Neural progenitor cell (in vitro differentiated cells): ENCODE results near the gene ZBED4. TPM values are rescaled to one million over a fixed set of nuclear protein-coding genes. Genes with fewer than 3 reads are reported as not detected.

Source experiments
- DNase-seq: peaks from one replicate; pipeline ENCODE4 v3.0.0-alpha.2; 2016; ENCODE audit warnings: low spot score
- H2AFZ ChIP-seq: fragments of 200-600 bp; sonication (generic); replicated peaks from 2 replicates; pipeline ENCODE4 v1.6.1; 2016; ENCODE audit warnings: antibody characterized with exemption
- H3F3A ChIP-seq: fragments of 200-600 bp; sonication (generic); 2 replicates; pipeline ENCODE4 v1.6.1; 2016; ENCODE audit warnings: antibody characterized with exemption, low read depth
- H3K27ac ChIP-seq: fragments of 200-600 bp; sonication (generic); 2 replicates; pipeline ENCODE4 v1.5.1; 2016; ENCODE audit warnings: mild to moderate bottlenecking
- H3K27me3 ChIP-seq: fragments of 200-600 bp; sonication (generic); 2 replicates; pipeline ENCODE4 v1.6.1; 2016; ENCODE audit warnings: mild to moderate bottlenecking, moderate library complexity
- H3K36me3 ChIP-seq: fragments of 200-600 bp; sonication (generic); 2 replicates; pipeline ENCODE4 v1.5.1; 2016
- H3K4me1 ChIP-seq: fragments of 200-600 bp; sonication (generic); 2 replicates; pipeline ENCODE4 v1.6.1; 2016; ENCODE audit warnings: mixed run types
- H3K4me2 ChIP-seq: fragments of 200-600 bp; sonication (generic); 2 replicates; pipeline ENCODE4 v1.6.1; 2016
- H3K4me3 ChIP-seq: fragments of 200-600 bp; sonication (generic); 2 replicates; pipeline ENCODE4 v1.5.1; 2016
- H3K79me2 ChIP-seq: fragments of 200-600 bp; sonication (generic); 2 replicates; pipeline ENCODE4 v1.6.1; 2016; ENCODE audit warnings: low read depth
- H3K9ac ChIP-seq: fragments of 200-600 bp; sonication (generic); 2 replicates; pipeline ENCODE4 v1.6.1; 2016
- H3K9me3 ChIP-seq: fragments of 200-600 bp; sonication (generic); 2 replicates; pipeline ENCODE4 v1.5.1; 2016; ENCODE audit warnings: low read depth
- H4K20me1 ChIP-seq: fragments of 200-600 bp; sonication (generic); 2 replicates; pipeline ENCODE4 v1.6.1; 2016; ENCODE audit warnings: low read depth
- H3K27ac Mint-ChIP-seq: 3 replicates; pipeline ENCODE4 v1.8.0; 2021; ENCODE audit warnings: mixed read lengths
- H3K27me3 Mint-ChIP-seq: 2 replicates; pipeline ENCODE4 v1.8.0; 2022; ENCODE audit warnings: low read depth, mild to moderate bottlenecking, inconsistent platforms, moderate library complexity, mixed read lengths; ENCODE audit not compliant: insufficient read depth
- H3K36me3 Mint-ChIP-seq: 3 replicates; pipeline ENCODE4 v1.8.0; 2021; ENCODE audit warnings: mixed read lengths
- H3K4me1 Mint-ChIP-seq: 3 replicates; pipeline ENCODE4 v1.8.0; 2021; ENCODE audit warnings: mixed read lengths
- H3K4me3 Mint-ChIP-seq: 3 replicates; pipeline ENCODE4 v1.8.0; 2021; ENCODE audit warnings: mild to moderate bottlenecking, moderate library complexity, mixed read lengths
- H3K9me3 Mint-ChIP-seq: 3 replicates; pipeline ENCODE4 v1.8.0; 2020; ENCODE audit warnings: mixed read lengths
- EZH2 ChIP-seq: fragments of 200-600 bp; sonication (generic); IDR thresholded peaks from 2 replicates; pipeline ENCODE4 v1.6.1; 2017; ENCODE audit warnings: antibody characterized with exemption, mild to moderate bottlenecking, moderate library complexity
- EZH2phosphoT487 ChIP-seq: fragments of 200-600 bp; sonication (generic); IDR thresholded peaks from 2 replicates; pipeline ENCODE4 v1.6.1; 2017; ENCODE audit warnings: antibody characterized with exemption
- total RNA-seq: library from RNA; depleted of rRNA; stranded (reverse); fragments of >200 nt; gene quantifications from 2 replicates; pipeline ENCODE4 v1.2.3, GENCODE V29; 2015; ENCODE audit warnings: low replicate concordance
- TF ChIP-seq, protein P1 (sequence below): fragments of 200-600 bp; sonication (generic); IDR thresholded peaks from 2 replicates; pipeline ENCODE4 v1.5.1; 2017; ENCODE audit warnings: antibody characterized with exemption, mild to moderate bottlenecking

ZBED4 gene
- total RNA-seq, 1 donor from 2014 or later = 23.1 TPM

DNA sequence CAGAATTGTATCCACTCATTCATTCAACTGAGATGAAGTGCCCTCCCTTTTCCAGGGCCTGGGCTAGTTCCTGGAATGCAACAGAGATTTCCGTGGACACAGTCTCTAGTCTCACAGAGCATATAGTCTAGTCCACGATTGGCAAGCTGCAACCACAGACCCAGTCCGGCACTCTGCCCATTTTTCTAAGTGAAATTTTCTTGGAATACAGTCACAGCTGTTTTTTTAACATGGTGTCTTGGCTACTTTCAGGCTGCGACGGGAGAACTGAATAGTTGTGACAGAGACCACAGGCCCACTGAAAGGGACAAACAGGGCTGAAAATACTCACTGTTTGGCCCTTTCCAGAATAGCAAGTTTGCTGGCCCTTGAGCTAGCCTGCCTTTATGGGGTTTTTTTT lies 35.4 kb downstream of the ZBED4 start:
- H3K79me2 ChIP-seq = peaks cover 47% of the 10 kb centered on the region
- Mint-ChIP-seq H3K27ac (no peak overlapping the region), H3K27me3 (peaks cover 9% of the 10 kb centered on the region), H3K36me3 (peaks cover 91% of the 10 kb centered on the region), H3K9me3 (peaks cover 70% of the 10 kb centered on the region), H3K4me1 (peaks cover 3% of the 10 kb centered on the region), H3K4me3 (no peak overlapping the region)
- no peak overlapping the region for H2AFZ ChIP-seq
- no peak overlapping the region for H3K4me3 ChIP-seq
- no peak overlapping the region for H3K4me2 ChIP-seq
- TF ChIP-seq EZH2phosphoT487 (no peak), EZH2 (no peak)
- TF ChIP-seq, protein P1, sequence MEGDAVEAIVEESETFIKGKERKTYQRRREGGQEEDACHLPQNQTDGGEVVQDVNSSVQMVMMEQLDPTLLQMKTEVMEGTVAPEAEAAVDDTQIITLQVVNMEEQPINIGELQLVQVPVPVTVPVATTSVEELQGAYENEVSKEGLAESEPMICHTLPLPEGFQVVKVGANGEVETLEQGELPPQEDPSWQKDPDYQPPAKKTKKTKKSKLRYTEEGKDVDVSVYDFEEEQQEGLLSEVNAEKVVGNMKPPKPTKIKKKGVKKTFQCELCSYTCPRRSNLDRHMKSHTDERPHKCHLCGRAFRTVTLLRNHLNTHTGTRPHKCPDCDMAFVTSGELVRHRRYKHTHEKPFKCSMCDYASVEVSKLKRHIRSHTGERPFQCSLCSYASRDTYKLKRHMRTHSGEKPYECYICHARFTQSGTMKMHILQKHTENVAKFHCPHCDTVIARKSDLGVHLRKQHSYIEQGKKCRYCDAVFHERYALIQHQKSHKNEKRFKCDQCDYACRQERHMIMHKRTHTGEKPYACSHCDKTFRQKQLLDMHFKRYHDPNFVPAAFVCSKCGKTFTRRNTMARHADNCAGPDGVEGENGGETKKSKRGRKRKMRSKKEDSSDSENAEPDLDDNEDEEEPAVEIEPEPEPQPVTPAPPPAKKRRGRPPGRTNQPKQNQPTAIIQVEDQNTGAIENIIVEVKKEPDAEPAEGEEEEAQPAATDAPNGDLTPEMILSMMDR = no peak
- H3K27ac ChIP-seq = no peak overlapping the region
- H3K4me1 ChIP-seq = no peaks in the 10 kb centered on the region
- peaks cover 4% of the 10 kb centered on the region for H3K9me3 ChIP-seq
- peaks cover 19% of the 10 kb centered on the region for H3K36me3 ChIP-seq
- H3K9ac ChIP-seq = no peak overlapping the region
- no peaks in the 10 kb centered on the region for H3F3A ChIP-seq
- no peaks in the 10 kb centered on the region for H3K27me3 ChIP-seq
- DNase-seq = no peak
- no peaks in the 10 kb centered on the region for H4K20me1 ChIP-seq

DNA sequence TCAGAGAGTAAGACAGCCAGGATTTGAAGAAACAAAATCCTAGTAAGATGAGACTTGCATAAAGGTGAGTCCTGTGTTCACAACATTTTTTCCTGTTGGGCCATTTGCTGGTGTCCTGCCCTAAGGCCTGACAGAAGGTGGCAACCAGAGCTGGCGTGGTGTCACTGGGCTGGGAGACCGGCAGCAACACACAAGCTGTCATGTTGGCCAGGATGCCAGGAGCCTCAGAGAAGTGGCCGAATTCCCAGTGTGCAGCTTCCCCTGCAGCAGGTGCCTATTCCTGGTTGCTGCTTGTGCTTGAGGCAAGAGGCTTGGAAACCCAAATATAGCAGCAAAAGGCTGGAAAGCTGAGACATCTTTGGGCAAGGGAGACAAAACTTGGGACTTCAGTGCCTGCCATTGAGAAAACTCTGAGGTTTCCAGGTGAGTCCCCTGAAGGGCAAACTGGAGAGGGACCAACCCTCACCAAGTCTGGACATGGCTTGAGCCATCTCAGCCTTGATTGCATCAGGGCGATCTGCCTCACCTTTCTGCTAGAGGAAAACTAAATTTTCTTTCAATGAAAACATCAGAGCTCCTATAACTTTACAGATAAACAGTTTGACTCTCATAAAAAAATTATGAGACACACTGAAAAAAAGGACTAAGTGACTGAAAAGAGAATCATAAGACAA lies 38.7 kb downstream of the ZBED4 start:
- DNase-seq = no peak
- H3K4me3 Mint-ChIP-seq = no peak overlapping the region
- TF ChIP-seq EZH2phosphoT487 = no peak
- TF ChIP-seq EZH2 = no peak
- TF ChIP-seq, protein P1 = no peak
- H3K4me2 ChIP-seq = no peak overlapping the region
- no peaks in the 10 kb centered on the region for H4K20me1 ChIP-seq
- H3K36me3 ChIP-seq = peaks cover 19% of the 10 kb centered on the region
- H3K9me3 ChIP-seq = peaks cover 4% of the 10 kb centered on the region
- no peak overlapping the region for H3K27ac Mint-ChIP-seq
- H3F3A ChIP-seq = no peaks in the 10 kb centered on the region
- no peaks in the 10 kb centered on the region for H3K4me1 Mint-ChIP-seq
- H3K9me3 Mint-ChIP-seq = peaks cover 44% of the 10 kb centered on the region
- no peaks in the 10 kb centered on the region for H3K27me3 ChIP-seq
- peaks cover 77% of the 10 kb centered on the region for H3K36me3 Mint-ChIP-seq
- no peak overlapping the region for H2AFZ ChIP-seq
- no peak overlapping the region for H3K4me3 ChIP-seq
- no peaks in the 10 kb centered on the region for H3K4me1 ChIP-seq
- peaks cover 2% of the 10 kb centered on the region for H3K27me3 Mint-ChIP-seq
- H3K27ac ChIP-seq = no peak overlapping the region
- H3K79me2 ChIP-seq = peaks cover 23% of the 10 kb centered on the region
- no peak overlapping the region for H3K9ac ChIP-seq

DNA sequence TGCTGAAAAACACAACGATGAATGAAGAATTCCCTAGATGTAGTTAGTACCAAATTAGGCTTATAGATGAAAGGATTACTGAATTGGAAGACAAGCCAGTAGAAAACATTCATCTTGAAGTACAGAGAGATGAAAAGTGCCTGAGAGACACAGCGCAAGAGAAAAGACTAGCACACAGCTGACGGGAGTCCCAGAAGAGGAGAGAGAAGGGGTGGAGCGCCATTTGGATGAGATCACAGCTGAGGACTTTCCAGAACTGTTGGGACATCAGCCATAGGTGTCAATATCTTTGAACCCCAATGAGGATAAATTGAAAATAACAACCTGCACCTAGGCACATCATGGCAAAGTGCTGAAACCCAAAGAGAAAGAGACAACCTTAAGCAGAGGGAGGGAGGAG lies 39.4 kb downstream of the ZBED4 start:
- Mint-ChIP-seq H3K9me3 (peaks cover 39% of the 10 kb centered on the region), H3K27ac (no peak overlapping the region), H3K4me1 (no peaks in the 10 kb centered on the region), H3K4me3 (no peak overlapping the region), H3K27me3 (peaks cover 2% of the 10 kb centered on the region), H3K36me3 (peaks cover 76% of the 10 kb centered on the region)
- H3K79me2 ChIP-seq = peaks cover 18% of the 10 kb centered on the region
- no peaks in the 10 kb centered on the region for H3K27me3 ChIP-seq
- no peak for TF ChIP-seq EZH2
- TF ChIP-seq, protein P1 = no peak
- TF ChIP-seq EZH2phosphoT487 = no peak
- H3K9me3 ChIP-seq = peaks cover 4% of the 10 kb centered on the region
- no peak overlapping the region for H3K9ac ChIP-seq
- no peaks in the 10 kb centered on the region for H3K4me1 ChIP-seq
- H4K20me1 ChIP-seq = no peaks in the 10 kb centered on the region
- H3F3A ChIP-seq = no peaks in the 10 kb centered on the region
- H2AFZ ChIP-seq = no peak overlapping the region
- no peak overlapping the region for H3K27ac ChIP-seq
- H3K36me3 ChIP-seq = peaks cover 17% of the 10 kb centered on the region
- no peak overlapping the region for H3K4me2 ChIP-seq
- H3K4me3 ChIP-seq = no peak overlapping the region
- no peak for DNase-seq
